ENCODE measurements around the gene TCFL5.

DNA sequence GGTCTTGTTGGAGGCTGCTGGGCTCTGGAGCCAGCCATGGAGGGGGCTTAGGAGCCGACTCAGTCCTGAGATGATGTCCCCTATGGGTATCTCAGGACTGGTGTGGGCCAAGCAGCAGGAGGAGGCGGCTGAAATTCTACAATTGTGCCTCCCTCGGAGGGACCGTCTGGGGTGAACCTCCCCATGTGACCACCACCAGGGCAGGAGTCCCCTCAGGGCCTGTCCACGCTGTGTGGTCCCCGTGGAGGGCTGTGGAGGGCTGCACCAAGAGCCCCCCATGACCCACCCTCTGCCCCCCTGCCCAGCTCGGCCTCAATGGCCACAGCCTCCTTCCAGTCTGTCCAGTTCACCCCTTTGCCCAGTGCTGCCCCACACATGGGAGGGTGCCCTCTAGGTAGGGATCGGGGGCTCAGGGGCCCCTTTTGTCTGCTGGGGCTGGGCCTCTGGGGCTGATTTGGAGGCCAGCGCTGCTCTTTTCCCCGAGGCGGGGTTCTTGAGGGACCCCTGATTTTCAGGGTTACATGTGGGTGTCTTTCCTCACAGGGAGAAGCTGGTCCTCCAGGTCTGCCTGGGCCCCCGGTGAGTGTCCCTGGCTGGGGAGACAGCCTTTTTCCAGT lies 43.5 kb downstream of the TCFL5 start:
- TF ChIP-seq YY1 (IDR thresholded peaks at IDR 0.05; ENCODE audit: insufficient read depth, insufficient read length) (no peak), ZNF274 (IDR thresholded peaks at IDR 0.05; ENCODE audit: low read depth, low read length) (no peak)
